Measurements from ENCODE around the gene AFAP1.

The AFAP1 gene

GRCh38 chr4:7737752-7738457 lies 201.8 kb downstream of the AFAP1 start:
- no peak for DNase-seq (ENCODE audit: low read depth)

- no peak for DNase-seq (ENCODE audit: low read depth)
These were observed 202.4 kb downstream of the AFAP1 start for GRCh38 chr4:7737268-7737645.

GRCh38 chr4:7736436-7737267 lies 203.0 kb downstream of the AFAP1 start:
- no peak for DNase-seq (ENCODE audit: low read depth)

- no peak for DNase-seq (ENCODE audit: low read depth)
These were observed 203.7 kb downstream of the AFAP1 start for GRCh38 chr4:7735961-7736360.

- DNase-seq (ENCODE audit: low read depth), result no peak
These were observed 204.3 kb downstream of the AFAP1 start for GRCh38 chr4:7735395-7735794.

- no peak for DNase-seq (ENCODE audit: low read depth)
These were observed 204.9 kb downstream of the AFAP1 start for GRCh38 chr4:7734651-7735260.

GRCh38 chr4:7733801-7734650 lies 205.6 kb downstream of the AFAP1 start:
- DNase-seq (ENCODE audit: low read depth), result no peak

- no peak for DNase-seq (ENCODE audit: low read depth)
These were observed 206.5 kb downstream of the AFAP1 start for GRCh38 chr4:7733201-7733600.

GRCh38 chr4:7732263-7732662 lies 207.4 kb downstream of the AFAP1 start:
- DNase-seq (ENCODE audit: low read depth), result no peak

- no peak for DNase-seq (ENCODE audit: low read depth)
These were observed 208.2 kb downstream of the AFAP1 start for GRCh38 chr4:7731437-7731836.

- DNase-seq (ENCODE audit: low read depth), result no peak
These were observed 211.9 kb downstream of the AFAP1 start for GRCh38 chr4:7727749-7728148.

- no peak for DNase-seq (ENCODE audit: low read depth)
These were observed 212.8 kb downstream of the AFAP1 start for GRCh38 chr4:7726665-7727413.

- no peak for DNase-seq (ENCODE audit: low read depth)
These were observed 213.7 kb downstream of the AFAP1 start for GRCh38 chr4:7725951-7726350.

- no peak for DNase-seq (ENCODE audit: low read depth)
These were observed 216.0 kb downstream of the AFAP1 start for GRCh38 chr4:7723625-7724024.

GRCh38 chr4:7722766-7723387 lies 216.8 kb downstream of the AFAP1 start:
- no peak for DNase-seq (ENCODE audit: low read depth)

- DNase-seq (ENCODE audit: low read depth), result no peak
These were observed 217.6 kb downstream of the AFAP1 start for GRCh38 chr4:7721984-7722551.

- DNase-seq (ENCODE audit: low read depth), result no peak
These were observed 220.1 kb downstream of the AFAP1 start for GRCh38 chr4:7719354-7720174.

GRCh38 chr4:7717946-7718490 lies 221.6 kb downstream of the AFAP1 start:
- no peak for DNase-seq (ENCODE audit: low read depth)

- DNase-seq (ENCODE audit: low read depth), result no peak
These were observed 222.5 kb downstream of the AFAP1 start for GRCh38 chr4:7717161-7717560.
